IMR-90 (cell line): ENCODE results near the gene NECTIN4. TPM values are rescaled to one million over a fixed set of nuclear protein-coding genes. Genes with fewer than 3 reads are reported as not detected.
A peak's percentile ranks its signal among the peaks of the same experiment; 100 is the strongest.

Experiments used
- ATAC-seq: fragments of 200-7000 bp; cut with Tn5 transposase; 2 replicates; pipeline ENCODE4 v1.9.1; 2020; ENCODE audit warnings: low read depth, mild to moderate bottlenecking, moderate library complexity
- BruUV-seq: library from RNA; stranded (reverse); fragments of 400-500 nt; replicated peaks from 2 replicates; lab custom pipeline; 2021; lab: Mats Ljungman, UMichigan
- CTCF ChIA-PET: fragments of 300-600 bp; formaldehyde crosslinking; extraction: SDS; loops from one replicate; lab custom pipeline; 2021; ENCODE audit warnings: antibody characterized with exemption; lab: Yijun Ruan, JAX
- POLR2A ChIA-PET: fragments of 300-600 bp; sonication (Branson Sonifier 250); formaldehyde crosslinking; loops from one replicate; lab custom pipeline; 2022; ENCODE audit warnings: antibody characterized with exemption; ENCODE audit not compliant: unreplicated experiment; lab: Charles Lee
- DNase-seq: peaks from one replicate; pipeline ENCODE4 v3.0.0; 2013
- H2AFZ ChIP-seq: replicated peaks from 2 replicates; pipeline ENCODE3; 2013; ENCODE audit warnings: low read length, mild to moderate bottlenecking; ENCODE audit not compliant: poor library complexity
- H2AK5ac ChIP-seq: 2 replicates; pipeline ENCODE4 v1.6.1; 2013; ENCODE audit warnings: low read depth, low read length, inconsistent platforms
- H2AK9ac ChIP-seq: replicated peaks from 2 replicates; pipeline ENCODE3; 2013; ENCODE audit warnings: mild to moderate bottlenecking, low read depth, low read length, moderate library complexity; ENCODE audit not compliant: poor library complexity
- H2BK120ac ChIP-seq: 2 replicates; pipeline ENCODE4 v1.6.1; 2013; ENCODE audit warnings: low read depth, low read length, inconsistent platforms
- H2BK15ac ChIP-seq: 3 replicates; pipeline ENCODE4 v1.6.1; 2013; ENCODE audit warnings: low read depth, low read length, inconsistent platforms
- H2BK20ac ChIP-seq: 2 replicates; pipeline ENCODE4 v1.6.1; 2013; ENCODE audit warnings: low read depth, mild to moderate bottlenecking, inconsistent platforms, low read length, moderate library complexity
- H2BK5ac ChIP-seq: 2 replicates; pipeline ENCODE4 v1.6.1; 2013; ENCODE audit warnings: mild to moderate bottlenecking, low read depth, low read length, inconsistent platforms; ENCODE audit not compliant: poor library complexity, severe bottlenecking
- H3K14ac ChIP-seq: replicated peaks from 2 replicates; pipeline ENCODE4 v1.6.1; 2013; ENCODE audit warnings: low read depth, low read length, inconsistent platforms
- H3K18ac ChIP-seq: 2 replicates; pipeline ENCODE4 v1.6.1; 2013; ENCODE audit warnings: low read depth, low read length, control low read depth
- H3K23ac ChIP-seq: 2 replicates; pipeline ENCODE4 v1.6.1; 2013; ENCODE audit warnings: low read depth, low read length, inconsistent platforms
- H3K27ac ChIP-seq: 2 replicates; pipeline ENCODE4 v1.5.1; 2013; ENCODE audit warnings: mild to moderate bottlenecking, control low read depth, low read length; ENCODE audit not compliant: insufficient read depth
- H3K27me3 ChIP-seq: 2 replicates; pipeline ENCODE4 v1.6.1; 2013; ENCODE audit warnings: low read length; ENCODE audit not compliant: control insufficient read depth, insufficient read depth
- H3K36me3 ChIP-seq: 2 replicates; pipeline ENCODE4 v1.6.1; 2013; ENCODE audit warnings: low read length, mixed read lengths; ENCODE audit not compliant: control insufficient read depth, insufficient read depth
- H3K4ac ChIP-seq: 2 replicates; pipeline ENCODE4 v1.6.1; 2013; ENCODE audit warnings: low read depth, low read length, inconsistent platforms
- H3K4me1 ChIP-seq: 2 replicates; pipeline ENCODE4 v1.6.1; 2013; ENCODE audit warnings: low read length, mixed read lengths; ENCODE audit not compliant: control insufficient read depth, insufficient read depth
- H3K4me2 ChIP-seq: 2 replicates; pipeline ENCODE4 v1.6.1; 2013; ENCODE audit warnings: low read depth, mild to moderate bottlenecking, control low read depth, low read length, moderate library complexity
- H3K4me3 ChIP-seq: 2 replicates; pipeline ENCODE4 v1.5.1; 2013; ENCODE audit warnings: low read depth, mild to moderate bottlenecking, control low read depth, low read length, moderate library complexity; ENCODE audit not compliant: insufficient read depth
- H3K56ac ChIP-seq: 2 replicates; pipeline ENCODE4 v1.6.1; 2013; ENCODE audit warnings: low read length, inconsistent platforms; ENCODE audit not compliant: insufficient read depth; ENCODE audit errors: extremely low read depth
- H3K79me1 ChIP-seq, 2 experiments: 2 replicates each; pipeline ENCODE4 v1.6.1; 2013; ENCODE audit warnings: low read length in 2 of 2, inconsistent platforms in 1 of 2, low read depth in 1 of 2
- H3K9ac ChIP-seq: 2 replicates; pipeline ENCODE4 v1.6.1; 2013; ENCODE audit warnings: low read depth, low read length, control low read depth
- H3K9me1 ChIP-seq: 2 replicates; pipeline ENCODE4 v1.6.1; 2013; ENCODE audit warnings: low read length, inconsistent platforms; ENCODE audit not compliant: insufficient read depth
- H3K9me3 ChIP-seq: 2 replicates; pipeline ENCODE4 v1.6.1; 2013; ENCODE audit warnings: low read length; ENCODE audit not compliant: control insufficient read depth, insufficient read depth
- H4K20me1 ChIP-seq: 2 replicates; pipeline ENCODE4 v1.6.1; 2013; ENCODE audit warnings: low read length, inconsistent platforms; ENCODE audit not compliant: insufficient read depth
- H4K5ac ChIP-seq: 2 replicates; pipeline ENCODE4 v1.6.1; 2013; ENCODE audit warnings: mild to moderate bottlenecking, low read depth, low read length, control low read depth
- H4K8ac ChIP-seq, 2 experiments: 2 replicates each; pipeline ENCODE4 v1.6.1; 2013; ENCODE audit warnings: low read depth in 2 of 2, low read length in 2 of 2, control low read depth in 1 of 2, inconsistent platforms in 1 of 2
- H4K91ac ChIP-seq: 2 replicates; pipeline ENCODE4 v1.6.1; 2013; ENCODE audit warnings: low read depth, low read length, inconsistent platforms; ENCODE audit not compliant: insufficient read depth
- CEBPB ChIP-seq: IDR thresholded peaks from 2 replicates; pipeline ENCODE4 v1.6.1; 2012; ENCODE audit warnings: low read depth, low read length, improper control_type of control experiment
- CHD1 ChIP-seq: IDR thresholded peaks from 2 replicates; pipeline ENCODE4 v1.6.1; 2012; ENCODE audit warnings: low read depth, low read length, improper control_type of control experiment
- MAFK ChIP-seq: IDR thresholded peaks from 2 replicates; pipeline ENCODE4 v1.6.1; 2012; ENCODE audit warnings: low read depth, low read length, improper control_type of control experiment
- MAZ ChIP-seq: IDR thresholded peaks from 2 replicates; pipeline ENCODE4 v1.6.1; 2012; ENCODE audit warnings: low read depth, mild to moderate bottlenecking, low read length, improper control_type of control experiment, moderate library complexity, borderline replicate concordance
- MXI1 ChIP-seq: IDR thresholded peaks from 2 replicates; pipeline ENCODE4 v1.6.1; 2012; ENCODE audit warnings: low read depth, mild to moderate bottlenecking, low read length, moderate library complexity, borderline replicate concordance
- NFE2L2 ChIP-seq: fragments of 150-350 bp; IDR thresholded peaks from 2 replicates; pipeline ENCODE4 v1.6.1; 2016; ENCODE audit warnings: low read depth, mild to moderate bottlenecking, low read length
- POLR2A ChIP-seq: IDR thresholded peaks from 2 replicates; pipeline ENCODE4 v1.6.1; 2012; ENCODE audit warnings: mild to moderate bottlenecking, low read depth, low read length
- RCOR1 ChIP-seq: IDR thresholded peaks from 2 replicates; pipeline ENCODE4 v1.6.1; 2012; ENCODE audit warnings: mild to moderate bottlenecking, low read length, improper control_type of control experiment; ENCODE audit not compliant: insufficient replicate concordance
- RFX5 ChIP-seq: IDR thresholded peaks from 2 replicates; pipeline ENCODE4 v1.8.0; 2012; ENCODE audit warnings: low read depth, mild to moderate bottlenecking, low read length, moderate library complexity
- SMC3 ChIP-seq: fragments of 150-350 bp; IDR thresholded peaks from 2 replicates; pipeline ENCODE4 v1.6.1; 2016; ENCODE audit warnings: low read depth, mild to moderate bottlenecking, antibody characterized with exemption, low read length, moderate library complexity
- WGBS, 2 experiments: methylation state at CpG; one replicate each; pipeline versions ENCODE4 v1.1.5 to v1.1.7; 2013; ENCODE audit warnings: missing lambda C conversion rate in 2 of 2; ENCODE audit not compliant: insufficient read length in 1 of 2; ENCODE audit errors: extremely low coverage in 2 of 2; 5-methylcytosine and 5-hydroxymethylcytosine counted together
- dilution Hi-C: fragments of 300-500 bp; cut with HindIII; formaldehyde crosslinking; loops from one replicate; pipeline ENCODE4 v1.14.3; 2018; ENCODE audit warnings: low sequenced_read_pairs; ENCODE audit not compliant: unreplicated experiment
- in situ Hi-C: fragments of 300-500 bp; cut with MboI; formaldehyde crosslinking; loops from 3 replicates; pipeline ENCODE4 v1.14.3; 2019; ENCODE audit warnings: low sequenced_read_pairs, inconsistent platforms, mixed read lengths
- intact Hi-C: fragments of 100-400 bp; cut with micrococcal nuclease; formaldehyde crosslinking; loops from 2 replicates; pipeline ENCODE4 v1.10.0; 2022
- polyA plus RNA-seq, 3 experiments: library from polyadenylated mRNA; depleted of rRNA; stranded (reverse); fragments of >200 nt; gene quantifications; 2 replicates each; pipeline ENCODE4 v1.2.3, GENCODE V29; 2012; ENCODE audit warnings: low replicate concordance in 1 of 3
- total RNA-seq: library from RNA; depleted of rRNA; stranded (reverse); fragments of >200 nt; gene quantifications from 2 replicates; pipeline ENCODE4 v1.2.3, GENCODE V29; 2012
- TF ChIP-seq, protein P1 (sequence below): fragments of 150-350 bp; IDR thresholded peaks from 2 replicates; pipeline ENCODE4 v1.6.1; 2016; ENCODE audit warnings: low read depth, mild to moderate bottlenecking, low read length, moderate library complexity, borderline replicate concordance

Gene NECTIN4
- total and polyA plus RNA-seq, 2 of the 4 experiments (the other 2 are of a cell fraction): 0.18 to 0.24 TPM

GRCh38 chr1:161133220-161133740 lies 43.9 kb upstream of the NECTIN4 start:
- in situ Hi-C loops: no loop called here
- dilution Hi-C loops: no loop called here

More at GRCh38 chr1:161133220-161133740, 43.9 kb upstream of the NECTIN4 start:
- intact Hi-C loops: no loop called here
- Histone ChIP-seq H2AK5ac (peak overlapping the region; percentile 87), H2BK20ac (peak overlapping the region; percentile 40; the same call in 1 of the 2 replicates), H3K9me1 (peaks cover 5% of the 10 kb centered on the region), H2BK15ac (peak overlapping the region; percentile 78; the same call in 2 of the 3 replicates), H3K23ac (peak overlapping the region; percentile 99), H3K4me3 (peak overlapping the region; percentile 72), H3K27me3 (no peaks in the 10 kb centered on the region), H3K18ac (peak overlapping the region; percentile 77), H3K27ac (peak overlapping the region; percentile 90), H4K20me1 (no peaks in the 10 kb centered on the region), H3K14ac (peak overlapping the region; percentile 86), H3K79me1 (peaks cover 22 to 76% of the 10 kb centered on the region in 2 experiments), H3K4ac (peak overlapping the region; percentile 97), H3K4me2 (peak overlapping the region; percentile 98), H3K4me1 (no peaks in the 10 kb centered on the region; the same call in 1 of the 2 replicates), H3K9me3 (no peaks in the 10 kb centered on the region), H2BK5ac (peak overlapping the region; percentile 87), H4K5ac (peak overlapping the region; percentile 80; the same call in 1 of the 2 replicates), H3K9ac (peak overlapping the region; percentile 91), H3K36me3 (peaks cover 8% of the 10 kb centered on the region), H4K8ac (peak overlapping the region; percentile 86 to 93), H2AFZ (peak overlapping the region; percentile 91), H2BK120ac (peak overlapping the region; percentile 63), H4K91ac (peak overlapping the region; percentile 94), H3K56ac (peak overlapping the region; percentile 92), H2AK9ac (peak overlapping the region; percentile 95)
- 6% methylated on average over 9 of the region's 11 CpGs; no CpG with 5 or more reads in 1 of the 2 experiments for WGBS, 2 experiments
- CTCF ChIA-PET: no interaction called here
- TSS peak; percentile 26 for BruUV-seq
- POLR2A ChIA-PET: interaction anchor here (1.5 kb wide), 1 partner anchor 15 kb away, joined by 9 read pairs; the partner anchor contains the start of genes NIT1 and PFDN2
- ATAC-seq: no peak; the same call in 1 of the 2 replicates
- TF ChIP-seq SMC3: no peak
- TF ChIP-seq MAZ: no peak
- TF ChIP-seq, protein P1, sequence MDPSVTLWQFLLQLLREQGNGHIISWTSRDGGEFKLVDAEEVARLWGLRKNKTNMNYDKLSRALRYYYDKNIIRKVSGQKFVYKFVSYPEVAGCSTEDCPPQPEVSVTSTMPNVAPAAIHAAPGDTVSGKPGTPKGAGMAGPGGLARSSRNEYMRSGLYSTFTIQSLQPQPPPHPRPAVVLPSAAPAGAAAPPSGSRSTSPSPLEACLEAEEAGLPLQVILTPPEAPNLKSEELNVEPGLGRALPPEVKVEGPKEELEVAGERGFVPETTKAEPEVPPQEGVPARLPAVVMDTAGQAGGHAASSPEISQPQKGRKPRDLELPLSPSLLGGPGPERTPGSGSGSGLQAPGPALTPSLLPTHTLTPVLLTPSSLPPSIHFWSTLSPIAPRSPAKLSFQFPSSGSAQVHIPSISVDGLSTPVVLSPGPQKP: no peak
- TF ChIP-seq POLR2A: no peak
- TF ChIP-seq MAFK: no peak
- no peak for TF ChIP-seq RCOR1
- TF ChIP-seq CEBPB: no peak
- no peak for TF ChIP-seq RFX5
- TF ChIP-seq MXI1: no peak
- TF ChIP-seq NFE2L2: no peak
- no peak for TF ChIP-seq CHD1
- DNase-seq: peak; percentile 23
